GM21529 (cell line): ENCODE measurements around the gene ASIC5.
"Not testable (repeated sequence)": the region's sequence is repeated elsewhere in the genome, so short reads cannot be mapped to it uniquely, and the experiment has no call there.

Experiments used
- ATAC-seq: cut with Tn5 transposase; IDR thresholded peaks from one replicate; pipeline ENCODE4 v1.9.1; 2021; ENCODE audit not compliant: unreplicated experiment

The ASIC5 gene

GRCh38 chr4:155805016-155805415 is 61.1 kb downstream of the ASIC5 start:
- ATAC-seq: no peak

GRCh38 chr4:155802190-155802959 is 63.7 kb downstream of the ASIC5 start:
- ATAC-seq: no peak

GRCh38 chr4:155800685-155801343 is 65.3 kb downstream of the ASIC5 start:
- ATAC-seq: no peak

GRCh38 chr4:155799794-155800123 is 66.3 kb downstream of the ASIC5 start:
- ATAC-seq: no peak

- ATAC-seq: no peak
Observed at GRCh38 chr4:155799116-155799793, 66.8 kb downstream of the ASIC5 start.

- not testable (repeated sequence) for ATAC-seq
Observed at GRCh38 chr4:155797581-155797980, 68.5 kb downstream of the ASIC5 start.

GRCh38 chr4:155795991-155796390 is 70.1 kb downstream of the ASIC5 start:
- peak; percentile 81 for ATAC-seq

GRCh38 chr4:155794589-155795236 is 71.4 kb downstream of the ASIC5 start:
- no peak for ATAC-seq

GRCh38 chr4:155789982-155790381 is 76.1 kb downstream of the ASIC5 start:
- ATAC-seq: no peak

GRCh38 chr4:155789391-155789790 is 76.7 kb downstream of the ASIC5 start:
- no peak for ATAC-seq

GRCh38 chr4:155787113-155787710 is 78.9 kb downstream of the ASIC5 start:
- peak; percentile 99 for ATAC-seq

GRCh38 chr4:155785828-155786227 is 80.2 kb downstream of the ASIC5 start:
- ATAC-seq: no peak

GRCh38 chr4:155784637-155785036 is 81.4 kb downstream of the ASIC5 start:
- no peak for ATAC-seq

- ATAC-seq: no peak
Observed at GRCh38 chr4:155781249-155781831, 84.7 kb downstream of the ASIC5 start.

- no peak for ATAC-seq
Observed at GRCh38 chr4:155780775-155781174, 85.3 kb downstream of the ASIC5 start.
